HK-2 (cell line): ENCODE results near the gene DCTN1.
A peak's percentile ranks its signal among the peaks of the same experiment; 100 is the strongest.

Experiments
- DNase-seq: peaks from one replicate; pipeline ENCODE4 v3.0.0-alpha.2; 2018; ENCODE audit not compliant: unreplicated experiment

Gene DCTN1

DNA sequence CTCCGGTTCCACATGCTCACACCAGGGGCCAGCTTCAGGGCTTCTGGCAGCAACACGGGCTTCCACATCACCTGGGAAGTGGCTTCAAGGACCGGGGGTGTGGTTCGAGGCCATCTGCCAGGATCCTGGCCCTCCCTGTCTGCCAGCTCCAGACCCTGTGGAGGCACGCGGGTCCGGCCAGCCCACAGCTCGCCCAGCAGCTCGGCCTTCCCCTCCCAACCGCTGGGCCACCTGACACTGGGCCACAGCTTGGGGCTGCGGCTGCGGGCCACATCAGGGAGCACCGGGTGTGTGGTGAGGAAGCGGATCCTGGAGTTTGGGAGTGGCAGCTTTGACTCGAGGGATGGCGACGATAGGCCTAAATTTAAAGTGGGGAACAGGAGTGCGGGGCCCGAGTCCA, 34.3 kb upstream of the DCTN1 start:
- no peak for DNase-seq

DNA sequence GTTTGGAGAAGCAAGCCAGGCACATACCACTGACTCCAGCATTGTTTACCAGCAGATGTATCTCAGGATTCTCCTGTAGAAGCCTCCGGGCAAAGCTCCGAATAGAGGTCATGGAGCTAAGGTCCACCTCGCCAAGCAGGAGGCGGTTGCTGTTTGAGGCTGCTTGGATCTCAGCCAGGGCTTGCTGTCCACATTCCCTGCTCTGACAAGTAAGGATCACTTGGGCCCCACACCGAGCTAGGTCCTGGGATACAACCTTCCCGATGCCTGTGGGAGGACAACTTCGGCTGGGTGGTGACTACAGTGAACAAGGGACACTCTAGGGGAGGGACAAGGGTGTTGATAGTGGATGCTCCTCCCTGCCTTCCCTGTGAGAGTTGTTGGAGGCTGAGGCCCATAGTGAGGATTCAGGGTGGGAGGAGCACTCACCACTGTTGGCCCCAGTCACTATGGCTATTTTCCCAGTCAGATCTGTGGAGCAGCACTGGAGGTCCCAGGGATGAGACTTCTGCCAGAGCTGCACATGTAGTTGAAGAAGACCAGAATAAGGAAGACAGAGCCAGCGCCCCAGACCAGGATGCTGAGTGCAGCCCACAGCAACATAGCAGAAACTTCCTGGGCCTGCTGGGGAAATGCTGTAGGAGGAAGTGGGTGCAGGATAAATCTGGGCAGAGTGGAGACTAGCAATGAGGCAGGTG, 33.0 kb upstream of the DCTN1 start:
- DNase-seq, result no peak

DNA sequence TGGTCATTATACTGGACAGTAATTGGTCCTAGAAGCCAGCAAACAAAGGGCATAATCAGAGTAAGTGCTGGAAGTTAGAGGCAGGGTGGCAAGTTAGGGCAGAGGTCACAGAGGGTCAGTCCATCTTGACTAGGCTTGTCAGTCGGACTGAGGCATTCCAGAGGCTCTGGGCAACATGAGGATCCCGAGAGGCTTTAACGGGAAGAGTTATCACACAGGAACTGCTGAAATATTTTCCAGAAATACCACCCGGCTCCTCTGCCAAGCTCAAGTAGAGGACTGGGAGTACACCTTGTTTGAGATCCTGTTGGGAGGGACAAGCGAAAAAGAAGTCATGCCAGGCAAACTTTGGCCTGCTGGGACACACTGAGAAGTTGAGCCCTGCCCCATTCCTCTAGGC, 27.6 kb upstream of the DCTN1 start:
- DNase-seq, result no peak

DNA sequence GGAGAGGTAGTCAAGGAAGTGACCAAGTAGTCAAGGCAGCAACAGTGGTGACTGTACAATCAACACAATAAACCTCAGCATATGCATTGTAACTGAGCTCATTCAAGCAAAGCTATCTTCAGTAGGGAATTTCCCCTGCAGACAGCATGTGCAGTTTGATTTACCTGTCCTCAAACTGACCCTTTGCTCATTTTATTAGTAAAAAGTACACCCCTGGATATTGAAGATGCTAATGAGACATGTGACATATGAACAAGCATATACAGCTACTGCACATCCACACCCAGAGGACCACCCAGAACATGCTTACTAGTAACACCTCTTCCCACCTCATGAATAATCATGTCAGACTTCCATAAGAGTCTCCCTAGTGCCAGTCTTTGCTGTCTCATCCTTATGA, 25.9 kb upstream of the DCTN1 start:
- no peak for DNase-seq

DNA sequence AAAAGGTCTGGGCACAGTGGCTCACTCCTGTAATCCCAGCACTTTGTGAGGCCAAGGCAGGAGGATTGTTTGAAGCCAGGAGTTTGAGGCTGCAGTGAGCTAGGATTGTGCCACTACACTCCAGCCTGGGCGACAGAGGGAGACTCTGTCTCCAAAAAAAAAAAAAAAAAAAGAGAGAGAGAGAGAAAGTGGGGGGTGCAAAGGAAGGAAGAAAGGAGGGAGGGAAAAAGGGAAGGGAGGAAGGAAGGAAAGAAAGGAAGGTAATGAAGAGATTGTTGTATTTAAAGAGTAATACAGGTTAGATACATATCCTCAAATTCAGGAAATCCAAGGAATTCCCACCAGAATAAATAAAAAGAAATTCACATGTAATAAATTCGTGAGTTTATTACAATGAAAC, 21.8 kb upstream of the DCTN1 start:
- DNase-seq, result no peak

DNA sequence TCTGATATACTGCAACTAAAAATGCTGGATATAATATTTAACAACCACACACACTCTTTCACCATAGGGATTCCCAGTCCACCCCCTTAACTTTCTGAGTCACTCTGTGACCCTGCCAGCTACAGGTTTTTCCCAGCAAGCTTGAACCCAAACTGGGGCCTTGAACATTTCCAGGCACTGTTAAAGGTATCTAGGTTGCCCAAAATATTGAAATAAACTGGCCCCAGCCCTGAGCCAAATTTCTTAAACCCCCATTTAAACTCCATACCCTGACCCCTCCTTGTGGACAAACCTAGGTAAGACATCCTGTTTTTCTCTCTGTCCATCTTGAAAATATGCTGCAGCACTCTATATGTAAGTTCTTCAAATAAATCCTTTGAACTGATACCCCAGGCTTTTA, 19.7 kb upstream of the DCTN1 start:
- no peak for DNase-seq

DNA sequence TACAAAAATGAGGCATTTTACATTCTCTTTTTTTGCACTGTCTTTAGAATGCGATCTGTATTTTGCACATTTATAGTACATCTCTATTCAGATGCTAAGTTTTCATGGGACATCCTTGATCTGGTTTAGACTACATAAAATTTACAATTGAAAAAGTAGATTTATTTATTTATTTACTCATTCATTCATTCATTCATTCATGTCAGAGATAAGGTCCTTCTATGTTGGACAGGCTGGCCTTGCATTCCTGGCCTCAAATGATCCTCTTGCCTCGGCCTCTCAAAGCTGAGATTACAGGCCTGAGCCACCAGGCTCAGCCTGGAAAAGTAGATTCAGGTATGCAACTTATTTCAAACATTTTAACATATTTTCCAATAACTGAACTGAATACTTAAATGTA, 16.0 kb upstream of the DCTN1 start:
- DNase-seq, result no peak

DNA sequence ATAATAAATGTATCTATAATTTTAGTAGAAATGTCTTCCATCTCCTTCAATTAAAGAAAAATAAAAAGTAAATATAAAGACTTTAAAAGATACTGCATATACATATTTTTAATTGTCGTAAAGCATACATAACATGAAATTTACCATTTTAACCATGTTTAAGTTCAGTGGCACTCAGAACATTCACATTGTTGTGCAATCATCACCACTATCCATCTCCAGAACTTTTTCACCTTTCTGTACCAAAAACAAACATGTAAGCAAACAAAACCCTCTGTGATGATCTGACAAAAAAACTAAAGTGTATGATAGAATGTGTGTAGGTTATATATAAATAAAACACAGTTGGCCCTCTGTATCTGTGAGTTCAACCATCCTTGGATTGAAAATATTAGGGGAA, 13.4 kb upstream of the DCTN1 start:
- DNase-seq, result no peak

DNA sequence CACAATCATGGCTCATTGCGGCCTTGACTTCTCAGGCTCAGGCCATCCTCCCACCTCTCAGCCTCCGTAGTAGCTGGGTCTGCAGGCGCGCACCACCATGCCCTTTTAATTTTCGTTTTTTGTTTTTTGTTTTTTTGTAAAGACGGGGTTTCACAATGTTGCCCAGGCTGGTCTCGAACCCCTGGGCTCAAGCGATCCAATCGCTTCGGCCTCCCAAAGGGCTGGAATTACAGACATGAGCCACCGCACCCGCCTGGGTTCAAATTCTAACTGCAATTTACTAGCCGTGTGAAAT, 12.3 kb upstream of the DCTN1 start:
- DNase-seq, result no peak

DNA sequence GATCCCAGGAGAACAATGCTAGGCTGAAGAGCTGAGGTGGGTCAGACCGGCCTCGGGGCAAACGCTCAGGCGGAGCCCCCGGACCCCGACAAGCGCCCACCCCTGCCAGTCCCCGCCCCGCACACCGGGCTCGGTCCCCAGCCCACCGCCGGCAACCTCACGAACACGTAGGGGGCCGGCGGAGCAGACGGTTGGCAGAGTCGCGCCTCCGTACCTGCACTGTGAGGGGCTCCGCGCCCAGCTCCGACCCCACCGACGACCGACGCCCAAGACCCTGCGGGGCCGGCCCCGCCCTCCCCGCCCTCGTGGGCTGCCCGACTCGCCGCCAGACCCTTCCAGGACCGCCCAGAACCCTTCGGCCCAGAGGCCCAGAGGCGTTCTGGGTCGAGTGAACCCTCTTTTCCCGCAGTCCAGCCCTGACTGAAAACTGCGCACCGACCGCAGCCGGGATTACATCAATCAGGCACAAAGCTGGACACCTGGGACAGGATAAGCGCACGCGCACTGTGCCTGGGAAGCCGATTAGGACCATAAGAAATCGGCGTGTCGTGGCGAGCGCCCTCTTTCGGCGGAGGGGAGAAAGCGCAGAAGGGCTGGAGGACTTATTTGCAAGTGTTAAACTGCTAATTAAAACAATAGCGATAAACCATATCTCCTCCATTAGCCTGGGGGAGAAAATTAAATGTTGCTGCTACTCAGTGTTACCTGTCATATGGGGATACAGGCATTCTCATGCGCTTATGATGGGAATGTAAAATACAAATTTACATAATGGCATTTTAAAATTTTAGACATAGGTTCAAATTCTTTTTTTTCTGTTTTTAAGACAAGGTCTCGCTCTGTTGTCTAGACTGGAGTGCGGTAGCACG, 11.7 kb upstream of the DCTN1 start:
- DNase-seq, result peak; percentile 94

DNA sequence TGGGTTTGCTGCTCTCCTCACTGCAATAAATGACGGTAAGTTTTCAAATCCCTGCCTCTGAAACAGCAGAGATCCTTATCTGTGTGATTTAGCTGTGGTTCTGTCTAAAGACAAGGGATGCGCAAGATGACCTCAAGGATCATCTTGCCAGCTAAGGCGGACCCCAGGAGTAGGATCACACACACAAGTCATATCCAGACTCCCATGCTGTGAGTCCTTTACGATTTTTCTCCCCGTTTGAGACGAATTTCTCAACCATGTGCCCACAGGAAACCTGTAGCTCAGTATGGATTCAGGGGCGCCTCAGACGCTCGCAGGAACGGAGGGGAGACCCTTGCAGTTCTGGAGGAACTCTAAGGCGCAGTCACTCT, 11.1 kb upstream of the DCTN1 start:
- DNase-seq, result no peak

DNA sequence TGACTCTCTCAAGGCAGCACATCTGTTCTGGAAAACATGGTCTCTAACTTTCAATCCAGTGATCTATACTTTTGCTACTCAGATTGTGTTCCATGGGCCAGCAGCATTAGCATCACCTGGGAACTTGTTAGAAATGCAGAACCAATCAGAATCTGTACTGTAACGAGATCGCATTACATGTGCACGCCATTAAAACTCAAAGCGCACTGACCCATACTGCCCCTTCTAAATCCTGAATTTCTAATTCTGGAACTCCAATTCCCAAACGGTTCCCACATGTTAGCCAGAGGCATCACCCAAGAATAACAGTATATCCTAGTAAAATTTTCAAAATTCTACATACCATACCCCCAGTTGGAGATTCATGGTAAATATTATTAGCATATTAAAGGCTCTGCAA, 10.5 kb upstream of the DCTN1 start:
- DNase-seq, result no peak

DNA sequence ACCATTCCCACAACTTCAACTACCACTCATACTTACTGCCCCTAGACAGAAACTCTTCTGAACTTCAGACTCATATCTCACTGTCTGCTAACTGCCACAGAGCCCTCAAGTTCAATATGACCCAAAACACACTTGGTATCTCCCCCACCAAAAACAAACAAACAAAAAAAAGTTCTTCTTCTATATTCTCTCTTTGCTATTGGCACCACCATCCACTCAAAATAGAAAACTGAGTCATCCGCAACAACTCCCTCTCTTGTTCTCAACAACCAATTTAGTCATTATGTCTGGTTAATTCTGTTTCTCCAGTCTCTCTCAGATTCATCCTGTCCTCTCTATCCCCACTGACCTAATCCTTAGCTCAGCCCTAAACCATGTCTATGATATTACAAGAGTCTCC, 7.2 kb upstream of the DCTN1 start:
- no peak for DNase-seq

DNA sequence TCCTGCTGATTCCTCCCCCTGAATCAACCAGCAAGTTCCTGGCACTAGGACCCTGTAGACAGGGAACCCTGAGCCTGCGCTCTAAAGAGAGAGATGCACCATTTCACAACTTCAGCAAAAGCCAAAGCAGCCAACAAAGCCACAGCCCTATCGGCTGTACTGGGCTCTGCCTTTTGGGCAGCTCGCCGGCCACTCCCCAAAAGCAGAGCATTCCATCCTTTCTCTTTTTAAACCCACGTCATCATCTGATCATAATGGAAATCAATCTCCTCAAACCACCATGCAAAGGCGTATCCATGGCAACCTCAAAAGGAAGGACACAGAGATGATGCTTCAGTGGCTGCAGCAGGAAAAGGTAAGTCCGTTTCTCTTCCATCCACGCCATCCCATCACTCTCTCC, 5.3 kb upstream of the DCTN1 start:
- DNase-seq, result no peak

DNA sequence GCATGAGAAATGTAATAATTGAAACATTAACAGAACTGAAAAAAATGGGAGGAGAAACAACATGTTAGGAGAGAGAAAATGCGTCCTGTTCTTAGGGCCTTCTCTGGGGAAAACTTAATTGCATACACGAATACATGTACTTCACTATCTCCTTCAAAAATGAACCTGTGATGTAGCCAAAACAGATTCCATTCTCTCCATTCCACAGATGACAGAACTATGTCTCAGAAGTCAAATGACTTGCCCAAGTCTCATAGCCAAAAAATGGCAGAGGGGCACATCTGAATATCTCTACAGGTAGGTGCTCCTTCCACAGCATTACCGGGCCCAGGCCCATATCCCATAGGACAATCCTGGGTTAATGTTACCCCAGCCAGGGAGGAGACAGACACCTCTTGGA, 3.9 kb upstream of the DCTN1 start:
- DNase-seq, result no peak

DNA sequence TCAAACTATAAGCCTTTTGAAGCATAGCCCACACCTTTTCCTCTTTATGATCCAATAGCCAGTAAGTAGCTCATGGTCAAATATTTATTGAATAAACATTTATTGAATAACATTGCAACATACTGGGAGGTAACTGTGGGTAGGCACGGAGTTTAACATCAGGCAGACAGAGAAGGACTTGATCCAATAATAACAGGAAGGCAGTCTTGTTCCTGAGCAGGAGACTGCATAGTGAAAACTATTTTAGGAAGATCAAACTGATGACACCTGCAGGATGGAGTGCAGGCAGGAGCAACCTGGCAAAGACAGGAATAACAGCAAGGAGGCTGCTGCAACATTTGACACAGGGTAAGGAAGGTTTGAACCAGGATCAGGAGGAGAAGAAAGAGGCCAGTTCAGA, 3.1 kb upstream of the DCTN1 start:
- DNase-seq, result no peak

DNA sequence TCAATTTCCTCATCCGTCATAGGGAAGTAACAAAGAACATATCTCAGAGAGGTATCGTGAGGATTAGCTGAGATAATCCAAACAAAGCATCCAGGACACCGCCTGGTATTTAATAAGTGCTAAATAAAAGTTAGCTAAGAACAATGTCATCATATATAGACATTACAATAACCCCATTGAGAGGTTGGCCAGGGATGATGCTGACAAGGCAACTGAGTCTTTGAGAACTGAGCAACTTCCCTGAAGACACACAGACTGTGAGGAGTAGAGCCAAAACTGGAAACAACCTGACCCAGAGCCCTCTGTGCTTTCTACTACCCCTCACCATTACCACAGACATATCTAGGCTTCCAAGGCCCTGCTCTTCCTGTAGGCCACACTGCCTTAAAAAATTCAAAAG, 1.6 kb upstream of the DCTN1 start:
- DNase-seq, result no peak

DNA sequence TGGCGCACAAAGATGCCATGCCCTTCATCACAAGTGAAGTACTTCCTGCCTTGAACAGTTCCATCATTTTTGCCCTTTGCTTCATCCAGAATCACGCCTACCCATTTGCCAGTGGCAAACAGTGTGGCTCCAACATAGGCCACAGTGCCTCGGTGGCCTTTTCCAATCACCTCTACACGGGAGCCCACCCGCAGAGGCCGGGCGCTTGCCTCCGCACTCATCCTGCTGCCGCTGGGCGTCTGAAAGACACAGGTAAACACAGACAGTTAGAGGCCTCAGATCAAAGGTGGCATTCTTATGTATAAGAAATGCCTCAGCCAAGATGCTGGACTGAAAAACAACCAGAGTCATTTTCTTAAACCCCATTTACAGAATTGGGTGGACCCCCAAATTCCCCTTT, 2.1 kb downstream of the DCTN1 start:
- no peak for DNase-seq

DNA sequence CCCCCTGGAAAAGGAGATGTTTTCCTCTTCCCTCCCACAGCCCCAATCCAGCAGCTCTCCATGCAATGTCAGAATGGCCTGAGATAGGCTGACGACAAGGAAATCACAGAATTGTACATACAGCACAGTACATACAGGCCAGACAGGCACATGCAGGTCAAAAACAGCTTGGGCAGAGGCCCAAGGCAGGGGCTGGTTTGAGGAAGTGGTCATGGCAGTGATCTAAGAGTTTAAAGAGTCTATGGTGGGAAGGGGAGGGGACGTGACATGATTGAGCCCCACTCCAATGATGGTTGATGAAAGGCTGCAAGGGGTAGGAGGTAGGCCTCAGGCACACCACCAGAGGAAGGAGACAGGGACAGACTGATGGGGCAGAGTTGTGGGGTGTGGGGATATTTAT, 4.3 kb downstream of the DCTN1 start:
- no peak for DNase-seq

DNA sequence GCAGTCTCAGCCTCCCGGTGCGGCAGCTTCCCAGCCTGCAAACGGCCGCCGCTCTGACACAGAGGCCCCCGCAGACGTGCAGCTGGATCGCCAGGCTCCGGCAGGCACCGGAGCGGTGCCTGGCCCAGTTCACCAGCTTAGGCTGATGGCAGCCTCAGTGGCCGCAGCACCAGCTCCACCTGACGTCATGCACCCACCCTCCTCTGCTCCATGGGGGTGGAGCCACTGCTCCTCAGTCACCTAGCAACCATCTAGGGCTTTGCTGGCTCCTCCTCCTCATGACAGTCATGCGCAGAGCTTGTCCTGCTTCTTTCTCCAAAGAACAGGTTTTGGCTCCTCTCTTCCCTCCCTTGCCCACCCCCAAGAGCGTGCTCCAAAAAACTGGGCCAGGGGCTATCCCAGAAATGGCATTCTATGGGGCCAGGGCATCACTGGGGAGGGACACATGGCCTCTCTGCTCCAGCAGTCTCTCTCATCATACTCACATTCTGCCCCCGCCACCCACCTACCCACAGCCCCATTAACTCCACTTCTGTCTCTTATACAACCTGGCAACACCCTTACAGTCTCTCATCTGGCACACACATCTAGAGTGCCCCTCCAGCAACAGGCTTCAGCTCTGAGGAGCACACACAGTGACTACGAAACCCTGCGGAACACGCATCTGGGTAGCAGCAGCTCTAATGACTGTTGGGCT, 5.5 kb downstream of the DCTN1 start:
- DNase-seq, result no peak

DNA sequence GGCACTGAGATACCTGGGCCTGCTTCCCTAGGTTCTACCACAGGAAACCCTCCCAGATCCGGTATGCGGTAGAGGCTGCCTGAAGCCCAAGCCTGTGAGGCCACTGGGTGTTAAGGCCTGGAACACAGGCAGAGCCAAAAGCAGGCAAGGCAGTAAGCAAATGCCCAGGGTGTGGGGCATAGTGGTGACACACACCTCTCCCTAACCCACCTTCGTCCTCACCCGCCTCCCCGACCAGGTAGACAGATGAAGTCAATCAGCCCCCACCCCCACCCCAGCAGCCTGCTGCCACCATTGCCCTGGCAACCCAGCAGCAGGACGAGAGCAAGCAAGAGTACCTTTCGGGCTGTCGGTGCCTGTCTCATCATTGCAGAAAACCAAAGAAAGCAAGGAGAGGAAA, 6.1 kb downstream of the DCTN1 start:
- DNase-seq, result no peak

DNA sequence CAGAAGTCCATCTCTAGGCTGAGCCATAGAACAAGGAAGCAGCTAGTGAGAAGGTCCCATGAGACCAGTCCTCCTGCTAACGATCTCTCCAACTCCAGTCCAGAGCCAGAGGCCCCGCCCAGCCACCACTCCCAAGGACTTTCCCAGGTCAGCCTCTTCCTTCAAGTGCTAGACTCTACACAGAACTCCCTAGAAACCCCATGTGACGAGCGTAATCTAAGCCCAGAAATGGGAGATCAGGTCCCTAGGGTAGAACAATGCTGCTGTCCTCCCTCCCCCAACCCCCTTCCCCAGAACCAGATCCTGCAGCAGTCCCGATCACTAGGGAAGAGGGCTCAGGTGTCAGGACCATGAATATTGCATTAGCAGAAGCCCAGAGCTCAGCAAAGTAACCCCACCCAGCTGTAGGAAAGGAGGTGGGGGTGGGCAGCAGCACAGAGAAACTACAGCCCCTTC, 6.9 kb downstream of the DCTN1 start:
- no peak for DNase-seq

DNA sequence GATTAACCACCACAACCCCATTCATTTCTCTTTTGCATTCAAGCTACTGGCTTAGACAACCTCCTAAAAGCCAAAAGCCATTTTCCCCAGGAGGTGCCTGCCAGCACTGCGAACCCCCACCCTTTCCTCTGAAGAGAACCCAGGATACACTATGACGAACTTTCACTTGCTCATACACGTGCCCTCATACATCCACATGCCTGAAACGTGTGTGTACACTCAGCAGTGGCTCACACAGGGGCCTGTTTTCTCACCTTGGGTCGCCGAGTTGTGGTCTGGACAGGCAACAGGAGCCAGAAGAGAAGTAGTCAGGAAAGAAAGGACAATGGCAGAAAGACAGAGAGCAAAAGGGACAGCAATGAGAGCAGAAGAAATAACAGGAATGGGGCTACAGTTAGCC, 7.4 kb downstream of the DCTN1 start:
- DNase-seq, result no peak
